ENCODE data around the gene ANGPTL4. TPM values are rescaled to one million over a fixed set of nuclear protein-coding genes. Genes with fewer than 3 reads are reported as not detected.
"Not testable (repeated sequence)": the region's sequence is repeated elsewhere in the genome, so short reads cannot be mapped to it uniquely, and the experiment has no call there.

The ANGPTL4 gene, protein sequence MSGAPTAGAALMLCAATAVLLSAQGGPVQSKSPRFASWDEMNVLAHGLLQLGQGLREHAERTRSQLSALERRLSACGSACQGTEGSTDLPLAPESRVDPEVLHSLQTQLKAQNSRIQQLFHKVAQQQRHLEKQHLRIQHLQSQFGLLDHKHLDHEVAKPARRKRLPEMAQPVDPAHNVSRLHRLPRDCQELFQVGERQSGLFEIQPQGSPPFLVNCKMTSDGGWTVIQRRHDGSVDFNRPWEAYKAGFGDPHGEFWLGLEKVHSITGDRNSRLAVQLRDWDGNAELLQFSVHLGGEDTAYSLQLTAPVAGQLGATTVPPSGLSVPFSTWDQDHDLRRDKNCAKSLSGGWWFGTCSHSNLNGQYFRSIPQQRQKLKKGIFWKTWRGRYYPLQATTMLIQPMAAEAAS
- 0.82 TPM for total RNA-seq

DNA sequence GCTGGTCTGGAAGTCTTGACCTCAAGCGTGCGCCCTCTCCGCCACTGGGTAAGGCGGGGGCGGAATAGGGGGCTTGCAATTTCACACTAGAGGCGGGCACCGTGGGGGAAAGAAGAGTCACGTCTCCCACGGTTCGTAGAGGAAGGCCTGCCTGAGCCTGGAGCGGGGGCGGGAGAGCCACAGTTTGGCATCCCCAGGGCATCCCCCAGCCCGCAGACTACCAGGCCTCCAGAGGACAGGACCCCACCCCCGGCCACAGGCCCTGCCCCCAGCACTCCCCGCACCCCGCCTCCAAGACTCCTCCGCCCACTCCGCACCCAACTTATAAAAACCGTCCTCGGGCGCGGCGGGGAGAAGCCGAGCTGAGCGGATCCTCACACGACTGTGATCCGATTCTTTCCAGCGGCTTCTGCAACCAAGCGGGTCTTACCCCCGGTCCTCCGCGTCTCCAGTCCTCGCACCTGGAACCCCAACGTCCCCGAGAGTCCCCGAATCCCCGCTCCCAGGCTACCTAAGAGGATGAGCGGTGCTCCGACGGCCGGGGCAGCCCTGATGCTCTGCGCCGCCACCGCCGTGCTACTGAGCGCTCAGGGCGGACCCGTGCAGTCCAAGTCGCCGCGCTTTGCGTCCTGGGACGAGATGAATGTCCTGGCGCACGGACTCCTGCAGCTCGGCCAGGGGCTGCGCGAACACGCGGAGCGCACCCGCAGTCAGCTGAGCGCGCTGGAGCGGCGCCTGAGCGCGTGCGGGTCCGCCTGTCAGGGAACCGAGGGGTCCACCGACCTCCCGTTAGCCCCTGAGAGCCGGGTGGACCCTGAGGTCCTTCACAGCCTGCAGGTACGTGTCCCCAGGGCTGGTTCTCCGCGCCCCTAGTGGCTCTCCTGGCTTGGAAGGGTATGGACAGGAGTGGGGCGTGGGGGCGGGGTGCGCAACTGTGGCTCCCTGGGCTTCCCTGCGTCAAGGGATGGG is at the start of gene ANGPTL4:
Gene ANGPTL4 (plus strand): TSS at position 353 of the 969 bp plus-strand sequence. CDS start 167 bp downstream, at position 520.
- peak; percentile 63 to 75 for DNase-seq (ENCODE audit: low spot score in 2 of 2)
- FAIRE-seq, result no peak

DNA sequence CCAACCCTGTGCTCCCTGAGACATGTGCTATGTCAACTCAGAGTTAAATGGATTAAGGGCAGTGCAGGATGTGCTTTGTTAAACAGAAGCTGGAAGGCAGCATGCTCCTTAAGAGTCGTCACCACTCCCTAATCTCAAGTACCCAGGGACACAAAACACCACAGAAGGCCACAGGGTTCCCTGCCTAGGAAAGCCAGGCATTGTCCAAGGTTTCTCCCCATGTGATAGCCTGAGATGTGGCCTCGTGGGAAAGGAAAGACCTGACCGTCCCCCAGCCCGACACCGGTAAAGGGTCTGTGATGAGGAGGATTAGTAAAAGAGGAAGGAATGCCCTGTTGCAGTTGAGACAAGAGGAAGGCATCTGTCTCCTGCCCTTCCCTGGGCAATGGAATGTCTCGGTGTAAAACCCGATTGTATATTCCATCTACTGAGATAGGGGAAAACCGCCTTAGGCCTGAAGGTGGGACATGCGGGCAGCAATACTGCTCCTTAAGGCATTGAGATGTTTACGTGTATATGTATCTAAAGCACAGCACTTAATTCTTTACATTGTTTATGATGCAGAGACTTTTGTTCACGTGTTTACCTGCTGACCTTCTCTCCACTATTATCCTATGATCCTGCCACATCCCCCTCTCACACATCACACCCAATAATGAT is 48.8 kb upstream of the ANGPTL4 start:
- FAIRE-seq; DNase-seq (ENCODE audit: low spot score in 2 of 2): not testable (repeated sequence)

- FAIRE-seq (no peak), DNase-seq (ENCODE audit: low spot score in 2 of 2) (no peak)
Observed at GRCh38 chr19:8316351-8317125, 47.4 kb upstream of the ANGPTL4 start.

DNA sequence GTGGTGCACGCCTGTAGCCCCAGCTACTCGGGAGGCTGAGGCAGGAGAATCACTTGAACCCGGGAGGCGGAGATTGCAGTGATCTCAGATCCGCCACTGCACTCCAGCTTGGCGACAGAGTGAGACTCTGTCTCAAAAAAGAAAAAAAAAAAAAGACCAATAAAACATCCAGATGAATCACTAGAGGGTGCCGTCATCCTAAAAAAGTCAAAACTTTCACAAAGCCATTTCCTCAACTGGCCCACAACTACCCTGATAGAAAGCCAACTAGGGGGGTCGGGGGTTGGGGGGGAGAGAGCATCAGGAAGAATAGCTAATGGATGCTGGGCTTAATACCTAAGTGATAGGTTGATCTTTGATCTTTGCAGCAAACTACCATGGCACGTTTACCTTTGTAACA is 45.1 kb upstream of the ANGPTL4 start:
- not testable (repeated sequence) for FAIRE-seq; DNase-seq (ENCODE audit: low spot score in 2 of 2)

- no peak for DNase-seq (ENCODE audit: low spot score in 2 of 2)
- FAIRE-seq, result no peak
Observed at GRCh38 chr19:8319807-8320520, 44.0 kb upstream of the ANGPTL4 start.

GRCh38 chr19:8320564-8321066 is 43.3 kb upstream of the ANGPTL4 start:
- DNase-seq (ENCODE audit: low spot score in 2 of 2), result no peak
- no peak for FAIRE-seq

DNA sequence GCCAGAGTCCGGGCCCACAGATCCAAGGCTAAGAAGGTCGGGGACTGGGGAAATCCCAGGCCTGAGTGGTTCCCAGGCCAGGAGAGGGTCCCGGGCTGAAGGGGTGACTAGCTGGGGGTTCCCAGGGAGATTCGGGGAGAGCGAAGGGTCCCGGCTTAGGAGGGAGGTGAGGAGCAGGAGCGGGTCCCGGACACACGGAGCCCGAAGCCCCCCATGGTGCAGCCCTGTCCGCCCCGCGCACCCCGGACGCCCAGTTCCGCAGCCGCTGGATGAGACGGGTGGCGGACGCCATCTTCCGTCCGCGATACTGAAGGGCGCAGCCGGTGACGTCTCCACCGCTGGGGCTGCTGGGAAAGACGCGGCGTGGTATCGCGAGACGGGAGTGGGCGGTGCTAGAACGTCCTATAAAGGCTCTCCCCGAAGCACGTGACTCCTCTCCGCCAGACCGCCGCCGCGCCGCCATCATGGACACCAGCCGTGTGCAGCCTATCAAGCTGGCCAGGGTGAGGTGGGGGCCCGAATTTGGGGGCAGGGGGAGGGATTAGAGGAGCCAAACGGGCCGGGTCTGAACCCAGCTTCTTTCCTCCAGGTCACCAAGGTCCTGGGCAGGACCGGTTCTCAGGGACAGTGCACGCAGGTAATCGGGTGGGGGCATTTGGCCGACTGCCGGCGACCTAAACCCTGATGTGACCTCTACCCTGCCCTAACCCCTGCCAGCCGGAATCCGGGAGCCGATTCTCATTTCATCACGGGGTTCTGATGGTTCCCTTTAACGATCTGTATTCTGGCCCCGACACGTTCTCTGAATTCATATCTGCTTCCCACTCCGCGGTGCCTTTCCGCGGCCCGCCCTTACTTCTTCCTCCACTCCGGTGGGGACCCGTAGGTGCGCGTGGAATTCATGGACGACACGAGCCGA is 42.6 kb upstream of the ANGPTL4 start, which contains the start of the genes NDUFA7 and RPS28:
Gene NDUFA7 (minus strand): TSS at position 309 of the 919 bp plus-strand sequence. CDS start 17 bp downstream, at position 292.
Gene RPS28 (plus strand): TSS at position 430 of the 919 bp plus-strand sequence. CDS start 35 bp downstream, at position 465.
- FAIRE-seq (no peak), DNase-seq (ENCODE audit: low spot score in 2 of 2) (peak; percentile 94 to 98)

DNA sequence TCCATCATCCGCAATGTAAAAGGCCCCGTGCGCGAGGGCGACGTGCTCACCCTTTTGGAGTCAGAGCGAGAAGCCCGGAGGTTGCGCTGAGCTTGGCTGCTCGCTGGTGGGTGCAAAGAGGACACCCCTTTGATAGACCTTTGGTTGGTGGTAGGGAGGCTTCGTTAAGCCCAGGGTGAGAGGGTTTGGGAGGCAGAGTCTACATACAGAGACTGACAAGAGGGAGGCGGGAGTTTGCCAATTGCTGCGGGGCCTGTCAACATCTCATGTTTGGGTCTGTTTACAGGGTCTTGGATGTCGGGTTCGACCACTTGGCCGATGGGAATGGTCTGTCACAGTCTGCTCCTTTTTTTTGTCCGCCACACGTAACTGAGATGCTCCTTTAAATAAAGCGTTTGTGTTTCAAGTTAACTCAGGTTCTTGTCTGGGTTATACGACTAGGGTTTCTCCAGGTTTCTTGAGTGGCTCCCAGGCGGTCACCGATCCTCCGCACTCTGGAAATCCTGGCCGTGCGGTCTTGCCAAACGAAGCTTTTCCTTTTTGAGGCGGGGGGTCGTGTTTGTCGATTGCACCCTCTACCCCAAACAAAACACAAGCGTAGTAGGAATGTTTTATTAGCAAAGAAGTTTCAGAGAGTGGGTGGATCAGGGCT is 41.8 kb upstream of the ANGPTL4 start:
- no peak for FAIRE-seq
- no peak for DNase-seq (ENCODE audit: low spot score in 2 of 2)

DNA sequence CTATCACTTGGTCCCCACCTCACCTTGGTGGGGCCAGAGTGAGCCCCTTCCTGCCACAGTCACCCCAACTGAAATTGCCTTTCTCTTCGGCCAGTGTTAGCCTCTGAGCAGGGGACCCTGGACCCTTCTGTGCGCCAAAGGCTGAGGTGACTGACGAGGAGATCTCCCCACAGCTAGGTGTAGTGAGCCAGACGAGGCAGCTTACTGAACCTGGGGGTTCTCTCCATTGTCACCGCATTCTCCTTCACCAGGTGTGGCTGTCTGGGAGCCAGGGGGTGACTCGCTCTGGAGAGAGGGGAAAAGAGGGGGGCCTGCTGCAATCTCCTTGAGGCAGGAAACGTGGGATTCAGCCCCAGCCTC is 41.3 kb upstream of the ANGPTL4 start:
- no peak for FAIRE-seq
- DNase-seq (ENCODE audit: low spot score in 2 of 2), result no peak

GRCh38 chr19:8323781-8324185 is 40.2 kb upstream of the ANGPTL4 start:
- FAIRE-seq, result no peak

GRCh38 chr19:8324186-8325050 is 39.5 kb upstream of the ANGPTL4 start:
- FAIRE-seq, result no peak

More at GRCh38 chr19:8323781-8324185, 40.2 kb upstream of the ANGPTL4 start:
- no peak for DNase-seq (ENCODE audit: low spot score in 2 of 2)

DNA sequence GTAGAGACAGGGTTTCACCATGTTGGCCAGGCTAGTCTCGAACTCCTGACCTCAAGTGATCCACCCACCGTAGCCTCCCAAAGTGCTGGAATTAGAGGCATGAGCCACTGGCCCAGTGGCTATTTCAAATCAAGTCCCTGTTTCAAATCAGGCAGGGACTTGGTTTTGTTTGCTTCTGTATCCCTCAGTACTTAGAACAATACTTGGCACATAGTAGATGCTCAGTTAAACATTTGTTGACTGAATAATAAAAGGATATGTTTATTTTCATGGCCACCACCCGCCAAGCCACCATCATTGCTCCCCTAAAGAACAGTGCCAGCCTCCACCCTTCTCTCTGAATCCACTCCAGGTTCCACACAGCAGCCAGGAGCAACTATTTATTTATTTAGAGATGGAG is 38.5 kb upstream of the ANGPTL4 start:
- no peak for FAIRE-seq
- DNase-seq (ENCODE audit: low spot score in 2 of 2), result no peak

More at GRCh38 chr19:8324186-8325050, 39.5 kb upstream of the ANGPTL4 start:
- no peak for DNase-seq (ENCODE audit: low spot score in 2 of 2)

DNA sequence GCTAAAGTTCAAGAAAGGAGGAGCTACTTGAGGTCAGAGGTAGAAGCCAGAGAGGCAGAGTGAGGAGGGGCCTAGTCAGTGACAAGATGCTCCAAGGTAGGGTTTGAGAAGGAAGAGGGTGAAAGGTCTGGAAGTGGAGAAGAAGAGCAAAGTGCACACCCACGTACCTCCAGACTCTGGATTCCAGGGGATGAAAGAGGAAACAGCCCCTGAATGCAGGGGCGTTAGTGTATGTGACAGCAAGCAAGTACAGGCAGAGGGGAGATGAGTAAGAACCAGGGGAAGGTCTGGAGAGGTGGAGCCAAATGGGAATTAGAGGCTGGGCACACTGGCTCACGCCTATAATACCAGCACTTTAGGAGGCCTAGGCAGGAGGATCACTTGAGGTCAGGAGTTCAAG is 34.0 kb upstream of the ANGPTL4 start:
- DNase-seq (ENCODE audit: low spot score in 2 of 2), result no peak
- FAIRE-seq, result no peak

GRCh38 chr19:8331263-8331845 is 32.6 kb upstream of the ANGPTL4 start:
- DNase-seq (ENCODE audit: low spot score in 2 of 2) (no peak), FAIRE-seq (no peak)

GRCh38 chr19:8332976-8333766 is 30.8 kb upstream of the ANGPTL4 start:
- FAIRE-seq (no peak), DNase-seq (ENCODE audit: low spot score in 2 of 2) (no peak)

All from frontal cortex (tissue), 4 donors.